ENCODE results near the gene AHDC1. TPM values are rescaled to one million over a fixed set of nuclear protein-coding genes. Genes with fewer than 3 reads are reported as not detected.
A peak's percentile ranks its signal among the peaks of the same experiment; 100 is the strongest.

AHDC1 gene
- total and polyA plus RNA-seq, 10 of the 15 experiments (the other 5 are each of a cell fraction or from before 2014, with no cell fraction given) = 0.21 to 13.0 (median 1.4) TPM

DNA sequence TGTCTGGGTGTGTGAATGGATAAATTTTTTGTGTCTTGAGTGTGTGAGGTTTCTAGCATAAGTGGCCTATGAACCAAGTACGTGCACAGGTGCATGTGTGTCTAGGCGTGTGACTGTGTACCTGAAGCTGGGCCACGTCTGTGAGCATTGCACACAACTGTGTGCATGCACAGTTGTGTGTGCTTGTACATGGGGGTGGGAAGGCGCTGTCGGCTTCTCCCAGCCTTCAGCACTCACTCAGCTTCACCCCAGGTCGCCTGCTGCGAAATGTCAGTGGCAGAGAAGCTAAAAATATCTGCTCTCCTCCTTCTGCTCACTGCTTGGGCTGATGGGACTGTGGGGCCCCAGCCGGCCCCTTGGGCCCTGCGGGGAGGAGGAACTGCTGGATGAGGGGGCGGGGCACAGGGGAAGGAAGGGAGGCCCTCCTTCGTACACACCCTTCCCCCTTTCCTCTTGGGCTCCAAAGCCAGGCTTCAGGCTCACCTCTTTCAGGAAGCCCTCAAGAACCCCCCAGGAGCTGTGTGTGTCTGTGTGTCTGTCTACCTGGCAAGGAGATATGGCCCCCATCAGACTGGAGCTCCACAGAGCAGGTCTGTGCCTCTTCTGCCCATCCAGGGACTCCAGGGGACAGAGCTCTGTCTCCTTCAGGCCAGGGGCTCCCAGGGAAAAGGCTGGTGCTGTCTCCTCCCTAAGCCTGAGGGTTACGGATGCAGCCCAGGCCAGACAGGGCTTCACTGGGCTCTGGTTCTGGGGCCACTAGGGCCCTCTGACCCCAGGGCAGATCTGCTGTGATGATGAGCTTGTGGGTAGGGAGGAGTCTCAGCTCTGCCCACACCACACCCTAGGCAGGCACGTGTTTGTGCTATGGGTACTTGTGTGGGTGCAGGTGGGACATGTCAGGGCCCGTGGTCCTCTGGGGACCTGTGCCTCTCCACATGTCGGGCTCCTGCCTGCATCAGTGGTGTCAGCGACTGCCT lies 78.4 kb downstream of the AHDC1 start (continued):
- TF ChIP-seq, protein P1, sequence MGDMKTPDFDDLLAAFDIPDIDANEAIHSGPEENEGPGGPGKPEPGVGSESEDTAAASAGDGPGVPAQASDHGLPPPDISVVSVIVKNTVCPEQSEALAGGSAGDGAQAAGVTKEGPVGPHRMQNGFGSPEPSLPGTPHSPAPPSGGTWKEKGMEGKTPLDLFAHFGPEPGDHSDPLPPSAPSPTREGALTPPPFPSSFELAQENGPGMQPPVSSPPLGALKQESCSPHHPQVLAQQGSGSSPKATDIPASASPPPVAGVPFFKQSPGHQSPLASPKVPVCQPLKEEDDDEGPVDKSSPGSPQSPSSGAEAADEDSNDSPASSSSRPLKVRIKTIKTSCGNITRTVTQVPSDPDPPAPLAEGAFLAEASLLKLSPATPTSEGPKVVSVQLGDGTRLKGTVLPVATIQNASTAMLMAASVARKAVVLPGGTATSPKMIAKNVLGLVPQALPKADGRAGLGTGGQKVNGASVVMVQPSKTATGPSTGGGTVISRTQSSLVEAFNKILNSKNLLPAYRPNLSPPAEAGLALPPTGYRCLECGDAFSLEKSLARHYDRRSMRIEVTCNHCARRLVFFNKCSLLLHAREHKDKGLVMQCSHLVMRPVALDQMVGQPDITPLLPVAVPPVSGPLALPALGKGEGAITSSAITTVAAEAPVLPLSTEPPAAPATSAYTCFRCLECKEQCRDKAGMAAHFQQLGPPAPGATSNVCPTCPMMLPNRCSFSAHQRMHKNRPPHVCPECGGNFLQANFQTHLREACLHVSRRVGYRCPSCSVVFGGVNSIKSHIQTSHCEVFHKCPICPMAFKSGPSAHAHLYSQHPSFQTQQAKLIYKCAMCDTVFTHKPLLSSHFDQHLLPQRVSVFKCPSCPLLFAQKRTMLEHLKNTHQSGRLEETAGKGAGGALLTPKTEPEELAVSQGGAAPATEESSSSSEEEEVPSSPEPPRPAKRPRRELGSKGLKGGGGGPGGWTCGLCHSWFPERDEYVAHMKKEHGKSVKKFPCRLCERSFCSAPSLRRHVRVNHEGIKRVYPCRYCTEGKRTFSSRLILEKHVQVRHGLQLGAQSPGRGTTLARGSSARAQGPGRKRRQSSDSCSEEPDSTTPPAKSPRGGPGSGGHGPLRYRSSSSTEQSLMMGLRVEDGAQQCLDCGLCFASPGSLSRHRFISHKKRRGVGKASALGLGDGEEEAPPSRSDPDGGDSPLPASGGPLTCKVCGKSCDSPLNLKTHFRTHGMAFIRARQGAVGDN (IDR thresholded peaks at IDR 0.05) = peak; percentile 40; the same call in 1 of the 2 replicates
- TF ChIP-seq HDGF (IDR thresholded peaks at IDR 0.05) (peak; percentile 16; the same call in 1 of the 2 replicates), BHLHE40 (IDR thresholded peaks at IDR 0.05; ENCODE audit: borderline replicate concordance in 1 of 2, low read depth in 2 of 2, low read length in 1 of 2) (peak; percentile 89 to 94), PAX8 (IDR thresholded peaks at IDR 0.05) (no peak), KLF5 (IDR thresholded peaks at IDR 0.05; ENCODE audit: partially characterized antibody) (no peak), HDAC6 (IDR thresholded peaks at IDR 0.05; ENCODE audit: unreplicated experiment) (no peak), SMC3 (IDR thresholded peaks at IDR 0.05; ENCODE audit: borderline replicate concordance, low read length) (no peak), YY1 (IDR thresholded peaks at IDR 0.05; ENCODE audit: low read depth, low read length) (no peak), WRNIP1 (IDR thresholded peaks at IDR 0.05; ENCODE audit: borderline replicate concordance, low read depth, low read length) (no peak), ATF7 (IDR thresholded peaks at IDR 0.05; ENCODE audit: low read depth) (no peak), RFX5 (IDR thresholded peaks at IDR 0.05; ENCODE audit: low read depth, low read length) (no peak), DPF2 (IDR thresholded peaks at IDR 0.05) (peak; percentile 28; the same call in 1 of the 2 replicates), EED (IDR thresholded peaks at IDR 0.05; ENCODE audit: low read depth) (peak; percentile 56; the same call in 1 of the 2 replicates), TBL1XR1 (IDR thresholded peaks at IDR 0.05; ENCODE audit: low read depth, low read length) (no peak), IKZF1 (conservative IDR thresholded peaks at IDR 0.05) (peak; percentile 70; the same call in 1 of the 2 replicates), SPI1 (IDR thresholded peaks at IDR 0.05; ENCODE audit: borderline replicate concordance, insufficient read depth, low read depth, low read length) (peak; percentile 59; the same call in 1 of the 2 replicates), TCF12 (IDR thresholded peaks at IDR 0.05; ENCODE audit: low read depth, low read length) (peak; percentile 13), RUNX3 (IDR thresholded peaks at IDR 0.05; ENCODE audit: low read length) (0 out of 2 replicates have a peak, but pooled peaks have one; percentile 17), POLR2AphosphoS5 (IDR thresholded peaks at IDR 0.05; ENCODE audit: low read length) (peak; percentile 58; the same call in 1 of the 2 replicates), FOXM1 (IDR thresholded peaks at IDR 0.05; ENCODE audit: low read depth, low read length) (no peak), CBX3 (IDR thresholded peaks at IDR 0.05; ENCODE audit: borderline replicate concordance, low read depth) (no peak), IKZF2 (IDR thresholded peaks at IDR 0.05) (peak in 1 of 2 experiments; percentile 27; a peak in 3 of 4 replicates), NR2F1 (conservative IDR thresholded peaks at IDR 0.05) (peak; percentile 50), BRCA1 (IDR thresholded peaks at IDR 0.05; ENCODE audit: low read depth, low read length) (no peak), PAX5 (IDR thresholded peaks at IDR 0.05; ENCODE audit: borderline replicate concordance, low read depth, low read length) (0 out of 2 replicates have a peak, but pooled peaks have one; percentile 7), EP300 (IDR thresholded peaks at IDR 0.05; ENCODE audit: borderline replicate concordance in 1 of 2, control insufficient read depth in 1 of 2, low read depth in 2 of 2, low read length in 2 of 2) (peak in 1 of 2 experiments; percentile 29; a peak in 1 of 4 replicates), NR2C1 (IDR thresholded peaks at IDR 0.05) (no peak), POU2F2 (IDR thresholded peaks at IDR 0.05; ENCODE audit: borderline replicate concordance, low read depth, low read length) (no peak), GATAD2B (conservative IDR thresholded peaks at IDR 0.05; ENCODE audit: low read depth) (peak; percentile 62; the same call in 1 of the 2 replicates)
